HG02970 (cell line): ENCODE data around the gene CASD1.

ENCODE experiments used
- ATAC-seq: cut with Tn5 transposase; IDR thresholded peaks from one replicate; pipeline ENCODE4 v1.9.1; 2021; ENCODE audit warnings: mild to moderate bottlenecking, moderate library complexity, moderate number of reproducible peaks; ENCODE audit not compliant: unreplicated experiment, low FRiP score

CASD1 gene

DNA sequence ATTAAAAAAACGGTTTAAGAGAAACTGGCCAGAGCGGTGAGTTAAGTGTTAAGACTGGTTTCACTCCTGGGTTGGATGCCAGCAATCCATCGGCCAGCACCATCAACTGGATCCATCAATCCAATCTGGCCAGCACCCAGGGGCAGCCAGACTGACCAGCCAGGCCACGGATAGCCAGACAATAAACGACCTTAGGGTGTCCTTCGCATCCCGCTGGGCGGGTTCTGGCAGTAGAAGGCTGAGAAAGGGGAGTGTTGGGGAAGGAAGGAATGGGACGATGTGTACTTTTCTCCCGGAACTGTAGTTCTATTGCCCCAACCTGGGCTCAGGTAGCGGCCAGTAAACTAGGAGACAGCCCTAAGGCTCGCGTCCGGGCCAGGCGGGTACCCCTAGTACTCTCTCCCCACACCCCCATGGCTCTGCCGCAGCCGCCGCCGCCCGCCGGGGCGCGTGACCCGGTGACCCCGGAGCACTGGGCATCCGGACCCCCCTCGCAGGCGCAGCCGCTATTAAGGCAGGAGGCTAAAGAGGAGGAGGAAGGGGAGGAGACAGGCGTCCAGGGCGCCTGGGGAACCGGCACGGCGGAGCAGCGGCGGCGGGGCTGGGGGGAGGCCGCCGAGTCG, at the start of gene CASD1:
Gene CASD1 (plus strand): TSS at position 546 of the 623 bp plus-strand sequence. CDS start 276 bp downstream, outside the sequence.
- ATAC-seq, result peak; percentile 45

DNA sequence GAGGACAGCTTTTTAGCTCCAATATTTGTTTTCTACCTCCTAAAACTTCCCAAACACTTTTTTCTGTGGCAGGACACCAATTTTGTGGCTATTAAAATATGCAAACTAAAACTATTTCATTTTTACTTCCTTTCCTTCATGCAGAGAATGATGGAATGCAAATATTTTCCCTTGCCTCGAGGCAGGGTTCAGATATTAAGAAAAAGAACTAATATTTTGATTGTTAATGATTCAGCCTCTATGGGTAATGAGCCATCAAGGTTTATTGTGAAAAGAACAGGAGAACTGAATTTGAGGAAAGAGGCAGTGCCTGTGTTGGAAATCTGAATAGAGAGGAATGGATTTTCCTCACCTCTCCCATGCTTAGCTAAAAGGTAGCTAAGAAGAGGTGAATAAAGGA, 43.1 kb upstream of the CASD1 start:
- no peak for ATAC-seq

GRCh38 chr7:94471604-94472003, 38.0 kb upstream of the CASD1 start:
- no peak for ATAC-seq

DNA sequence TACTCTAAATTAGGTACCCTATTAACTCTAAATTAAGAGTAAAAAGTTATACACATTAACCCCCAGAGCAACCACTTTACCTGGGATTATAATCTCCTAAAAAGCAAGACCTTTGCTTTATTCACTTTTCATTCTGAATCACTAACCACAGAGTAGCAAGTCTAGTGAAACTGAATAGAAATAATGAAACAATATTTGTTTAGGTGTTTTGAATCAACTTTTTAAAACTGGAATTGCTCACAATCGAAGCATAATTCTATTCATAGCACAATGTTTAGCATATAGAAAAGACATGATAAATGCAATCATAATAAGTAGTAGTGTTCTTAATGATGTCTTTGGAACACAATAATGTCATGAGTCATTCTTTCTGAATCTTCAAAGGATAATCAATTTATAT, 37.0 kb upstream of the CASD1 start:
- no peak for ATAC-seq

- no peak for ATAC-seq
These were observed 33.3 kb upstream of the CASD1 start for GRCh38 chr7:94476251-94476840.

- ATAC-seq, result no peak
These were observed 31.7 kb upstream of the CASD1 start for GRCh38 chr7:94477878-94478277.

- no peak for ATAC-seq
These were observed 30.9 kb upstream of the CASD1 start for GRCh38 chr7:94478648-94479214.

DNA sequence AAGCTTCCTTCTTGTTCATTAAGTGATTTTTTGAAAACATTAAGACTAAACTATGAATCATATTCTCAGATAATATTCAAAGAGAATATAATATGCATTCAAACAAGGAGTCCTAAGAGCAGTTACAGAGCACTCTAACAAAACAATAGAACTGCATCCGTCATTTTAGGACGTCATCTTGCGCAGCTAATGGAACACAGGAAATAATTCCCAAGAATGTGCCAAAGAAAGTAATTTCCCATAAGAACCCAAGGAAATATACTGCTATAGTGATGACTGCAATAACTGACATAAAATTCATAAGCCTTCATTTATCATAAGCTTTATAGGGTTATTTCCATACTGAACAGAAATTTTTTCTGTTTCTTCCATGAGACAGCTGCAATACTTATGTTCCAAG, 28.3 kb upstream of the CASD1 start:
- no peak for ATAC-seq

GRCh38 chr7:94482796-94483195, 26.8 kb upstream of the CASD1 start:
- no peak for ATAC-seq

DNA sequence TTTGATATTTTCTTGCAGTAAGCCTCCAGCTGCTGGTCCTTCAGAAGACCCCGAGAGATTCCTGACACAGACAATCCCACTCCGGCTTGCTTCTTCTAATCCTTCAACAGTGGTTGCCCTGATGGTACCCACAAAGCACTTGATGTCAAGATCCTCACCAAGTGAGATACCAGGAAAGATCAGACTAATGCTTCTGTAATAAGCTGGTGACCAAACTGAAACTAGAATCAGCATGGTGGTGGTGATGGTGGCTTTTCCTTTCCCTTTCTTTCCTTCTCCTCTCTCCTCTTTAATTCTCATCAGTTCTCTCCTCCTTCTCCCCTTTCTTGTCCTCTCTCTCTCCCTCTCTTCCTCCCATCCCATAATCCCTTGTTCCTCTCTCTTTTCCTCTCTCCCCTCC, 25.8 kb upstream of the CASD1 start:
- no peak for ATAC-seq

GRCh38 chr7:94486216-94486615, 23.4 kb upstream of the CASD1 start:
- ATAC-seq, result no peak

- ATAC-seq, result no peak
These were observed 18.2 kb upstream of the CASD1 start for GRCh38 chr7:94491410-94491809.

DNA sequence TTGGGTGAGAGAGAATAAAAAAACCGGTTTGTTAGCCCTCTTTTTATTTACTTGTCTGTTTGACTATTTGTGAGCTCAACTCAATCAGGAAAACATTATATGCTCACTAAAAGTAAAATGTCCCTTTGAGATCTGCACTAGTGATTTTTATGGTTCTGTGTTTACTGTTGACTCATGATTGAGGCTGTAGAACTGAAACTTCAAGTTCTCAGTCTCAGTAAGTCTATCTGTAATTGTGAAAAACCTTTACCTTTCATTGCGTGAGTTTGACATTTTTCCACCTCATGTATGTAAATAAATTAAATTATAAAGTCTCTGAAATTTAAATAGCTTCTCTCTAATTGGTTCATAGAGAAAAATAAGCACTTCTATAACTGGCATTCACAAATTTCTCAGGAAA, 17.0 kb upstream of the CASD1 start:
- peak; percentile 95 for ATAC-seq

- no peak for ATAC-seq
These were observed 11.5 kb upstream of the CASD1 start for GRCh38 chr7:94497874-94498670.

GRCh38 chr7:94498918-94499317, 10.7 kb upstream of the CASD1 start:
- no peak for ATAC-seq

GRCh38 chr7:94507462-94507861, 2.1 kb upstream of the CASD1 start:
- no peak for ATAC-seq

DNA sequence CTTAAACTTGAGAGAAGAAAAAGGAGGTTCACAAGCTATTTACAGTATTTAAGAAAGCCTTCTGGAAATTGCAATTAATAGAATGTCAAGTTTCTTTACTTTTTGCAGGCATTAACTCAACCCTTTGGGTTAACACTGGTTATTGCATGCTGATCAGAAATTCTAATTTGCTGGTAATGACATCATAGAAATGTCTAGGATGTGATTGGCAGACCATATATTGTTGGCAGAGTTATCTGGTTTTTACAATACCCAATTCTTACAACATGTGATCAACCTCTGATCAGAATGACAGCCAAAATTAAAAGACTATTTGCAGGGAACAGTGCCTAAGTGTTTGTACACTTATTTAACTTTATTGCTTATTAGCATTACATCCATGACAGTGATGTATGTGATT, 1.6 kb upstream of the CASD1 start:
- no peak for ATAC-seq

DNA sequence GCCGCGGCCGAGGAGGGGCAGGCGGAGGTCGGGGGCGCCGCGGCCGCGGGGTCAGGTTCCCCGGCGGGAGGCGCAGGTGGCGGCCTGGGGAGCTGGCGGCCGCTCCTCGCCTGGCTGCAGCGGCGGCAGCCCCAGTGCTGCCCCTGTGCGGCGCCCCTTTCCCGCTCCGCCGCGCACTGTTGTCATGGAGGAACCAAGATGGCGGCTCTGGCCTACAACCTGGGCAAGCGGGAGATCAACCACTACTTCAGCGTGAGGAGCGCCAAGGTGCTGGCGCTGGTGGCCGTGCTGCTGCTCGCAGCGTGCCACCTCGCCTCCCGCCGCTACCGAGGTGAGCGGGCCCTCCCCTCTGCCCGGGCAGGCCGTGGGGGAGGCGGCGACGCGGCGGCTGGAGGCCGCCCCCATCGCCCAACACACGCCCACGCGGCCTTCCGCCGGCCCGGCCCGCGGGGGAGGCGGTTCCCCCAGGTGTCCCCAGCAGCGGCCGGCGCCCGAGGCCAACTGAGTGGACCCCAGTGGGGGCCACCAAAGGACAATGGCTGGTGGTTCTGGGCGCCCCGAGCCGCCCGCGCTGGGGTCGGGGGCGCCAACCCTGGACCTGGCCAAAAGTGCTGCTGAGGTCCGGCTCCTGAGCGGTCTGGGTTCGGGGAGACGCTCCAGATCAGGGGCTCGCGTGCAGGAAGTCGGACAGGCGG, 425 bp downstream of the CASD1 start:
- peak; percentile 67 for ATAC-seq

- ATAC-seq, result peak; percentile 23
These were observed 1.2 kb downstream of the CASD1 start for GRCh38 chr7:94510582-94511496.

GRCh38 chr7:94511718-94512117, 2.1 kb downstream of the CASD1 start:
- no peak for ATAC-seq
